C4-2B (cell line): Measurements from ENCODE around the gene AGBL1.

ENCODE experiments used
- CTCF ChIP-seq: fragments of 450-650 bp; conservative IDR thresholded peaks from 2 replicates; pipeline ENCODE4 v1.5.1; 2017; ENCODE audit warnings: mild to moderate bottlenecking
- ZFX ChIP-seq: fragments of 450-650 bp; IDR thresholded peaks from 2 replicates; pipeline ENCODE4 v1.6.1; 2017

DNA sequence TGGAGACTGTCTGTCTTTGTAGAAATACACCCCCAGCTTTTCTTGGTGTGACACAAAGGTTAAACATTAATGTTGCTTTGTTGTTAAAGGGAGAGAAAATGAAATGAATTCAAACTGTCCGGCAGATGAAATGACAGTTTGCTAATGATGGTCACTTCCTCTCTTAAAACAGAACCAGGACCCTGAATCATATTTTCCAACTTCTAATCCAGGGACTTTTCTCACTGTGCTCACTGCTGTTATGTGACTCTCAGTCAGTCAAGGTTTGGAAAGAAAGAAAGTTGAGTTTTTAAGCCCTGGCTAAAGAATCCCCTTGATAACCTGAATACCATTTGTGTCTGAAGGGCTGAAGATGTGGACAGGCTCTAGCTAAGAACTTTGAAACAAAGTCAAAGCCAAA is 215.8 kb downstream of the AGBL1 start:
- TF ChIP-seq ZFX, result no peak
- TF ChIP-seq CTCF, result no peak
